A549 treated with RU486 at 1 μM for 4 hours (cell line): ENCODE measurements around the gene VDAC2. TPM values are rescaled to one million over a fixed set of nuclear protein-coding genes. Genes with fewer than 3 reads are reported as not detected.

Source experiments
- total RNA-seq: library from RNA; stranded (reverse); fragments of 200-300 nt; extraction: Qiagen RNA extraction; gene quantifications from 5 replicates; pipeline ENCODE4 v1.2.3, GENCODE V29; 2022; ENCODE audit warnings: low read depth

The VDAC2 gene, protein sequence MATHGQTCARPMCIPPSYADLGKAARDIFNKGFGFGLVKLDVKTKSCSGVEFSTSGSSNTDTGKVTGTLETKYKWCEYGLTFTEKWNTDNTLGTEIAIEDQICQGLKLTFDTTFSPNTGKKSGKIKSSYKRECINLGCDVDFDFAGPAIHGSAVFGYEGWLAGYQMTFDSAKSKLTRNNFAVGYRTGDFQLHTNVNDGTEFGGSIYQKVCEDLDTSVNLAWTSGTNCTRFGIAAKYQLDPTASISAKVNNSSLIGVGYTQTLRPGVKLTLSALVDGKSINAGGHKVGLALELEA
- total RNA-seq = 283 to 327 TPM (median 289 TPM) in 5 replicates

GRCh38 chr10:75210282-75211006, at the start of gene VDAC2:
Gene VDAC2 (plus strand): TSS chr10:75210796. CDS start chr10:75211159, 363 bp downstream.

DNA sequence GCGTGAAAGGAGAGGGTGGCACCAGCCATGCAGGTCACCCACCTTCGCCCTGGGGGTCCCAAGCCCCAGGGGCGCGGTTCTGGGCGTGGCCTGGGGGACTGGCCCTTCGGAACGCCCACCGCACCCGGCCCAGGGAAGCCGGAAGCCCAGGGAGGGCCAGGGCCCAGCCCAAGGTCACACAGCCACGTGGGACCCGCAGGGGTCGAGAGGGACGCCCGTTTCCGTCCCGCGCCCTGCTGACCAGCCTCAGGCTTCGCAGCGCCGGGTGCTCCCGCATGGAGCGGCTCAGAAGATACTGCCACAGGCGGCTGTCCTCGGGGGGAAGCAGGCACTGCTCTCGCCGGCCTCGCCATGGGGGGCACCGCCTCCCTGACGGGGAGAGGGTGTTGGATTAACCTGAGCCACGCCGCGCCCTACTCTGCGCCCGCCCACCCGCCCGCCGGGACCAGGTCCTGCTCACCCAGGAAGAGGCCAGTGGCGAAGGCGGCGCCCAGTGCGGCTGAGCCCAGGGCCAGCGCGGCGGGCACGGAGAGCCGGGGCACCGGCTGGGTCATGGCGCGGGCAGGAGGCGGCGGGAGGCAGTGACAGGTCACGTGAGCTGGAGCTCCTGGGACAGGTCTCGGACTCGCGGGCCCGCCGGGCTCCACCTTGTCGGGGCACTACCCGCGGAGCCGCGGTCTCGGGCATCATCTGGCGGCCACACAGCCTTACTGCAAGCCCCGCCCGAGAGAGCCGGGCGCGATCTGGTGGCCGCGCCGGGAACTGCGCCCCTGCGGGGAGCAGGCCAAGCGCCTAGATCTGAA, 25.0 kb downstream of the VDAC2 start, which contains the start of gene COMTD1:
COMTD1 (minus strand) TSS at position 583 of the 803 bp plus-strand sequence; CDS start at position 554, 29 bp downstream.

Other genes with a start within 250 kb of the VDAC2 start
- gene SAMD8, start 99.1 kb upstream of the VDAC2 start, total RNA-seq = 4.7 to 12.4 TPM (median 10.9 TPM) in 5 replicates
- gene COMTD1, start 25.2 kb downstream of the VDAC2 start, total RNA-seq = 28.4 to 55.6 TPM (median 42.2 TPM) in 5 replicates
- 8.8 to 14.5 TPM (median 13.8 TPM) in 5 replicates for gene ZNF503, start 191.0 kb downstream of the VDAC2 start, total RNA-seq
- 3.1 to 6.5 TPM (median 4.6 TPM) in 5 replicates for gene LRMDA, start 220.8 kb downstream of the VDAC2 start, total RNA-seq